NCI-H128 (cell line): ENCODE data around the gene DCAF8.
"Not testable (repeated sequence)": the region's sequence is repeated elsewhere in the genome, so short reads cannot be mapped to it uniquely, and the experiment has no call there.

Source experiments
- DNase-seq: peaks from one replicate; lab custom pipeline; 2025; ENCODE audit not compliant: unreplicated experiment; lab: John Stamatoyannopoulos, UW

The DCAF8 gene

GRCh38 chr1:160261893-160262794 is at the start of gene DCAF8:
DCAF8 (minus strand) TSS chr1:160262549; CDS start chr1:160244008, 18,541 bp downstream.
- peak; percentile 99 for DNase-seq

GRCh38 chr1:160309571-160309970 is 47.2 kb upstream of the DCAF8 start:
- DNase-seq, result no peak

GRCh38 chr1:160309185-160309557 is 46.8 kb upstream of the DCAF8 start:
- no peak for DNase-seq

GRCh38 chr1:160308451-160309184 is 46.3 kb upstream of the DCAF8 start:
- no peak for DNase-seq

GRCh38 chr1:160307118-160307791 is 44.9 kb upstream of the DCAF8 start:
- DNase-seq, result no peak

- no peak for DNase-seq
Observed at GRCh38 chr1:160300173-160300572, 37.8 kb upstream of the DCAF8 start.

GRCh38 chr1:160296036-160296435 is 33.7 kb upstream of the DCAF8 start:
- DNase-seq, result no peak

- no peak for DNase-seq
Observed at GRCh38 chr1:160293020-160293968, 30.9 kb upstream of the DCAF8 start.

GRCh38 chr1:160291248-160292220 is 29.2 kb upstream of the DCAF8 start:
- DNase-seq, result peak; percentile 25

GRCh38 chr1:160287769-160288168 is 25.4 kb upstream of the DCAF8 start:
- DNase-seq, result not testable (repeated sequence)

- DNase-seq, result no peak
Observed at GRCh38 chr1:160285506-160285905, 23.2 kb upstream of the DCAF8 start.

GRCh38 chr1:160284782-160285344 is 22.5 kb upstream of the DCAF8 start, which contains the start of gene PEX19:
PEX19 (minus strand) TSS chr1:160285133; CDS start chr1:160285124, 9 bp downstream.
- DNase-seq, result peak; percentile 80

GRCh38 chr1:160284220-160284781 is 22.0 kb upstream of the DCAF8 start:
- no peak for DNase-seq

GRCh38 chr1:160282807-160283206 is 20.5 kb upstream of the DCAF8 start:
- no peak for DNase-seq

GRCh38 chr1:160277987-160278386 is 15.6 kb upstream of the DCAF8 start:
- DNase-seq, result no peak

- no peak for DNase-seq
Observed at GRCh38 chr1:160277330-160277729, 15.0 kb upstream of the DCAF8 start.

GRCh38 chr1:160271025-160271424 is 8.7 kb upstream of the DCAF8 start:
- no peak for DNase-seq

GRCh38 chr1:160267284-160267991 is 5.1 kb upstream of the DCAF8 start:
- no peak for DNase-seq
